GM19043 (cell line): ENCODE results near the gene KRT80.

ENCODE experiments used
- ATAC-seq: cut with Tn5 transposase; IDR thresholded peaks from one replicate; pipeline ENCODE4 v1.9.1; 2021; ENCODE audit warnings: low read depth; ENCODE audit not compliant: unreplicated experiment

KRT80 gene

DNA sequence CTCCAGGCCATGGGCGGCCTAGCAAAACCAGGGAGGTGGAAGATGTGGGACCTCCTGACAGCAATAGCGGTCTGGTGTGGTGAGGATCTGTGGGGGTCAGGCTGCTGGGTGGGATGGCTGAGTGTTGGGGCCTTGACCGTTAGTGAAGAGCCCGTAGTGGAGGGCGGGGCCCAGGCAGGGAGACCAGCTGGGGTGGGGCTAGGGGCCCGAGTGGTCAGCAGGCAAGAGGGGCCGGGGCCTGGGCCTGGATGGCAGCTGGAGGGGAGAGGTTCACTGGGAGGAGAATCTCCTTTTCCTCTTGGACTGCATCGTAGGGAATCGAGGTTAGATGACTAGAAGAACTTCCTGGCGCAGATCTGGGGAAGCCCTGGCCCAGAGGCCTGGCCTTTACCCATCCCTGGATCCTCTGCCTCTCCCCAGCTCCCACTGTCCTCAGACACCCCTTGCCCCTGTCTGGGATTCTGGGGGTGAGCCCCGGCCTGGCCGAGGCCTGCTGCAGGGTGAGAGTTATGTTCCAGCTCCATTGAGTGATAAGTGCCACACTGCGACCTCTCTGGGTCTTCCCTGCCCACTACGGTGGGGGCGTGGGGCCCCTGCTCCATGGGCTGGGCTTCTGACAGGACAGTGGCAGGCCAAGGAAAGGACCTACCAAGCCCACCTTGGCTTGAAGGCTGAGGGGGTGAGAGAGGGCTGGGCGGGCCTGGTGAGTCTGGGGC is 47.1 kb downstream of the KRT80 start:
- no peak for ATAC-seq

- ATAC-seq, result no peak
Measured at GRCh38 chr12:52142431-52142830, 49.4 kb downstream of the KRT80 start.

- no peak for ATAC-seq
Measured at GRCh38 chr12:52141875-52142274, 49.9 kb downstream of the KRT80 start.

DNA sequence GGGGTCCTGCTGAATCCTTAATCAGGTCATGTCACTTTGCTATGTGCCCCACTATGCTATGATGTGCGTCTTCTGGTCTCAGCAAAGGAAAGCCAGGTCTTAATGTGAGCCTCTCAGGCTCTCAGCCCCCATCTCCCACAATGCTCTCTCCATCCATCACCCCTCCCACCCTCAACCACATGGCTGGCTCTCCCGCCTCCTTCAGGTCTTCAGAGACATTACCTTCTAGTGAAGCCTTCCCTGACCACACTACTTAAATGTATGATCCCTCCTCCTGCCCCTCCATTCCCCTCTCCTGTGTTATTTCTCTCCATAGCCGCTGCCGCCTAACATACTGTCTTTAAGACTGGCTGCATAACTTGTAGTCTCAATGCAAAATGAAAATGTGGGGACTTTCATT is 50.5 kb downstream of the KRT80 start:
- ATAC-seq, result no peak

- no peak for ATAC-seq
Measured at GRCh38 chr12:52139579-52140062, 52.2 kb downstream of the KRT80 start.

DNA sequence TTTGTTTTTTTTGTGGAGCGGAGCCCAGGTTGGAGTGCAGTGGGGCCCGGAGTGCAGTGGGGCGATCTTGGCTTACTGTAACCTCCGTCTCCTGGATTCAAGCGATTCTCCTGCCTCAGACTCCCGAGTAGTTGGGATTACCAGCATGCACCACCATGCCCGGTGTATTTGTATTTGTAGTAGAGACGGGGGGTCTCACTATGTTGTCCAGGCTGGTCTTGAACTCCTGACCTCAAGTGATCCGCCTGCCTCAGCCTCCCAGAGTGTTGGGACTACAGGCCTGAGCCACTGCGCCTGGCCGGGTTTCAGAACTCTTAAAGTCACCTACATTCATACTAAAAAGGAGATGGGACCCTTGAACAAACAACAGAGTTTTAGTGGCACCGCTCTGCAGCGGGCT is 52.7 kb downstream of the KRT80 start:
- no peak for ATAC-seq

- ATAC-seq, result no peak
Measured at GRCh38 chr12:52137746-52138145, 54.1 kb downstream of the KRT80 start.

GRCh38 chr12:52132754-52133161 is 59.1 kb downstream of the KRT80 start:
- no peak for ATAC-seq

DNA sequence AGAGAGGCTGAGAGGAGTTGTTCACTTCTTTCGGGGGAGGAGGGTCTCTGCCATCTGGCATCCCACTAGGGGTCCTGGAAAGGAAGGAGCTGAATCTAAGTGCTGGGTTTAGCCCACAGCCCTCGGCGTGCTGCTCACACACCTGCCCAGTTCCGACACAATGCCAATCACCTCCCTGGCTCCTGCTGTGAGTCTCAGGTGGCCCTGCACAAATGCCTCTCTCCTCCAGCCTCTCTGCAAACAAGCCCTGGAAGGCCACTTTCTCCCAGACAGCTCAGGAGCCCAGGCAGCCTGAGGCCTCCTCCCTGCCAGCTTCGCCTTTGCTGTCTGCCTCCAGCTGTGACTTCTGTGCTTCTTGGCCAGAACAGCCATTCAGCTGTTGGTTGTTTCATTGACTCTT is 61.1 kb downstream of the KRT80 start:
- no peak for ATAC-seq

GRCh38 chr12:52127683-52128450 is 63.9 kb downstream of the KRT80 start:
- ATAC-seq, result no peak

DNA sequence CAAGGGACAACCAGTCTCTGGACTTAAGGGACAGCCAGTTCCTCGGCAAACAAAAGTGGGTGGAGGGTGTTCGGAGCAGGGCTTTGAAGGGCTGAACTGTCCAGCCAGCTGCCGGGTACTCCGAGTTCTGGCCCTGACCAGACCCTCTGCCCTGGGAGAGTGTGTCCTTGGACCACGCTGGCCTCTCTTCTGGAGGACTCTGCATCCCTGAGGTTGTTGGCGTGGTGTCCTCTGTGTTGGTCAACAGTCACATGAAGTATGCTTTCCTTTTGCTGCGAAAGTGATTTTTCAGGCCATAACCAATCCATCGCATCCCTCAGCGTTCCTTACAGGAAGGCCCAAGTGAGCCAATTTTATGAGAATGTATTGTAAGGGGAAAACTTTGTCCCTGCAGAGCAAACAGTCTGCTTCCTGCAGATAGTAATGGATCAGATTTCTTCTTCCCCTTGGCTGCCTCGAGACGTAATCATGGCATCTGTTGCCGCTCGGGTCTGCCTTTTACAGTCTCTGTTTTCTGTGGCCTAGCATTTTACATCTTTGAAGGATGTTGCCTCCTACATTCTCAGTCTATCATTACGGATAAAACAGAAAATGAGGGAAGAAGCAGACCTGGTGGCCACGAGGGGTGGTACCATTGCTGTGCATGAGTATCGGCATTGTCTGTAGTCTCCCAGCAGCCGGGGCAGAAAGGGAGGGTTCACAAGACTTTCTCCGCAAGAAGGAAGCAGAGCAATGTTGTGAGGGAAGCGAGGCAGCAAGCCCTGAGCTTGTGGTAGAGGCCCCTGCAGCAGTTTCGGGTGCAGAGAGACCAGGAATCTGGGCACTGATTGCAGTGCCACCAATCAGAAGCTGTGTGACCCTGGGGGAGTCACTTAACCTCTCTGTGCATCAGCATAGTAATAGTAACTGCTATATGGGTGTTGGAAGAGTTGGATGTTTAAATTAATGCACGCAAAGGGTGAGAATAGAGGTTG is 64.9 kb downstream of the KRT80 start:
- ATAC-seq, result no peak

GRCh38 chr12:52126050-52126604 is 65.7 kb downstream of the KRT80 start:
- ATAC-seq, result no peak

- ATAC-seq, result no peak
Measured at GRCh38 chr12:52125476-52125900, 66.3 kb downstream of the KRT80 start.

DNA sequence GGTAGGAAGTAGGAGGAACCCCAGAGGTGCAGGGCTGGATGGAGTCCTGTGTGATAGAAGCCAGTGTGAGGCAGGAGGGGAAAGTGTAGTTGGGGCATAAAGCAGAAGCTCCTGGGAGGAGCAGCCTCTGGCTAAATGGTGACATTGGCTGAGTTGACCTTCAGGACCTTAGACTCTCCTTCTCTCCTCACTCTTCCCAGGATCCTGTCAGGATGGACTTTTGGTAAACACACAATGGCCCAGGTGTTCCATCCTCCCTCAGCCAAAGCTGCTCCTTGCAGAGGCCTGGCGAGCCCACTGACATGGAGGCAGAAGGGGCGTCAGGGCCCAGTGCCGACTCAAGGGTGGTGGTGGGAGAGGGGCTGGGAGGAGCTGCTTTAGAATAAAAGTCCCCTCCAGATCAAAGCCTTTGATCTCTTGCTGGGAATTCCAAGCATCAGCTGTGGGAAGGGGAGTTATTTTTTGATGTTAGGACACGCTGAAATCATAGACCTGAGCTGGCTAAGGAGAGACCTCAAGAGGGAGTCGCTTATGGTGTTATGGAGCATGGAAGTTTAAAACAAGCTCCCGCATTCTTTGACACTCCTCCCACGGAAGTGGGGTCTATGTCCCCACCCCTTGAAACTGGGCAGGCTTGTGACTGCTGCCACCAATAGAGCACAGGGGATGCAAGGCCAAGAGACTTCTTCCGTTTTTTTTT is 68.2 kb downstream of the KRT80 start:
- ATAC-seq, result no peak

DNA sequence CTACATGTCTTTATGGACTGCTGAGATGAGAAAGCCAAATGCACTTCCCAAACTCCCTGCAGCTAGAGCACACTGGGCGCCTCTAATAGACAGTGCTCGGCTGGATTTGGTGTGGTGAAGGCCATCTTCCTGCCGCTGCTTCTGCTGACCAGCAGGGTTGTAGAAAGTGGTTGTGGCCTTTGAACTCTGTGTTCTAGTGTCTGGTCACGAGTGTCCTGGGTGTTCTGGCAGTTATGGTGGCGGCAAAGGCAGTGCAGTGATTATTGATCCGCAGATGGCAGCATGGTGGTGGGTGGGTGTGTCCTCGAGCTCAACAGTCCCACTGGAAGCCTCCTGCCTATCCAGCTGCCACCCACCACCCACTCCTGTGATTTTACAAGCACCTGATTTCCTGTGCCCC is 68.9 kb downstream of the KRT80 start:
- no peak for ATAC-seq

DNA sequence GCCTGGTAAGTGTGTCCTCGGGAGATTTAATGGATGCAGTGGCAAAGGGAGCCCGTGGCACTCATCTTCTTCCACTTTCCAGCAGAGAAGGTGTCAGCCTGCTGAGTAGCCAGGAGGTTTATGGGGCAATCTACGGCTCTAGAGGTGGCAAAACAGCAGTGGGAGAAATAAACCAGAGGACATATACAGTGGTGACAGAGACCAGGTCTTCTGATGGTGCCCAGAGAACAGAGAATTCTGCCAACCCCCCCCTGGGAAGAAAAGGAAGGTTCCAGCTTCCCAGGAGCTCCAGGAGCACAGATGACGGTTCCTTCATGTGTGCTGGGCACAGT is 69.3 kb downstream of the KRT80 start:
- no peak for ATAC-seq

- ATAC-seq, result no peak
Measured at GRCh38 chr12:52121824-52122539, 69.8 kb downstream of the KRT80 start.

DNA sequence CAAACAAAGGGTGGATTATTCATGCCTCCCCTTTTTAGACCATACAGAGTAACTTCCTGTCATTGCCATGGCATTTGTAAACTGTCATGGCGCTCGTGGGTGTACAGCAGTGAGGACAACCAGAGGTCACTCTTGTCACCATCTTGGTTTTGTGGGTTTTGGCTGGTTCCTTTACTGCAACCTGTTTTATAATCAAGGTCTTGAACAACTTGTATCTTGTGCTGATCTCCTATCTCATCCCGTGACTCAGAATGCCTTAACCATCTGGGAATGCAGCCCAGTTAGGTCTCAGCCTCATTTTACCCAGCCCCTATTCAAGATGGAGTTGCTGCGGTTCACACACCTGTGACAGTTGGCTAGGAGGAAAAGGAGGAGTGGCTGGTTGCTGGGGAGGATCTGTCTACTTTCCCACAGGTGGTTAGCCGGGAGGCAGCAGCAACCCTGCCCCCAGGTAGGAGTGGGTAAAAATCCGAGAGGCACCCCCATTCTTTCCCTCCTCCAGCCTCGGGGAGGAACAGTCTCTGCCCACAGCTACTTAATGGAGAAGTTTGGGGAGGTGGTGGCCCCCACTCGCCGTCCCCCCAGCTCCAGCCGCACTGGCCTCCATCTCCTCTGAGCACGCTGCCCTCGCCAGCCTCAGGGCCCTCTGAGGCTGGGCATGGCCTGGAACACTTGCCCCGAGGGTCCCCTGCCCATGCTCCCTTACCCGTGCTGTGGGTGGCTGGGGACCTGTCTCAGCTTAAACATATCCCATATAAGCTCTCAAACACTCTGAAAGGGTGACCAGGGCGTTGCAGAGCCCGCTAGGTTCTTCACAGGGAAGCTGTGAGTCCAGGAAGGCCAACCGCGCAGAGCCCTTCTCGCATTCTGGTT is 70.6 kb downstream of the KRT80 start:
- no peak for ATAC-seq
